ENCODE measurements around the gene ATG2A.

The ATG2A gene

DNA sequence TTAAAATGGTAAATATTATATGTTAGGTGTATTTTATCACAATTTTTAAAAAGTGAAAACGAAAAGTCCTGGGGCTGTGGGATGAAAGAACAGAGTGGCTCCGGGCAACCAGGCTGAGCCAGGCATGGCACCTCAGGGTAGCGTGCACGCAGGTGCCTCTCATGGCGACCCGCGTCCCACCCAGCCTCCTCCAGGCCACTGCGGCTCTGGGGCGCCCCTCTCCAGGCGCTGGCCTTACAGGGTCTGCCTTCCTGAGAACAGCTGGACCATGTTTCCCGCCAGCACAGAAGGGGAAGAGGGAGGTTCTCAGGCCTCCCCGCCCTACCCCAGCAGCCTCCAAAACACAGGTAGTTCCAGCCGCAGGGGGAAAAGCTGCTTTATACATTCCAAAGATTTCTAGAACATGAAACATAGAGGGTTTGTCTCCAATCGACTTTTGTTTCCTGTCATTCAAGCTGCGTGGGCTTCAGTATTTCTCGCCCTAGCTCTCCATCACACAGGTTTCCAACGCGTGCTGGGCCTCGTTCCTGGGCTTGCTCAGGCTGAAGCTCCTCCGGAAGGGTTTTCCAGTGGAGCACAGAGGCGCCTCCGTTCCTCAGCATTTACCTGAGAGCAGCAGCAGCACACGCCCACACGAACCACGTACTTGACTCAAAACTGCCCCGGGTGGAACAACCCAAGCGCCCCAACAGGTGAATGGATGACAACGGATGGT lies 49.1 kb downstream of the ATG2A start:
- no peak for DNase-seq

- DNase-seq, result no peak
These were observed 50.9 kb downstream of the ATG2A start for GRCh38 chr11:64866173-64866491.

DNA sequence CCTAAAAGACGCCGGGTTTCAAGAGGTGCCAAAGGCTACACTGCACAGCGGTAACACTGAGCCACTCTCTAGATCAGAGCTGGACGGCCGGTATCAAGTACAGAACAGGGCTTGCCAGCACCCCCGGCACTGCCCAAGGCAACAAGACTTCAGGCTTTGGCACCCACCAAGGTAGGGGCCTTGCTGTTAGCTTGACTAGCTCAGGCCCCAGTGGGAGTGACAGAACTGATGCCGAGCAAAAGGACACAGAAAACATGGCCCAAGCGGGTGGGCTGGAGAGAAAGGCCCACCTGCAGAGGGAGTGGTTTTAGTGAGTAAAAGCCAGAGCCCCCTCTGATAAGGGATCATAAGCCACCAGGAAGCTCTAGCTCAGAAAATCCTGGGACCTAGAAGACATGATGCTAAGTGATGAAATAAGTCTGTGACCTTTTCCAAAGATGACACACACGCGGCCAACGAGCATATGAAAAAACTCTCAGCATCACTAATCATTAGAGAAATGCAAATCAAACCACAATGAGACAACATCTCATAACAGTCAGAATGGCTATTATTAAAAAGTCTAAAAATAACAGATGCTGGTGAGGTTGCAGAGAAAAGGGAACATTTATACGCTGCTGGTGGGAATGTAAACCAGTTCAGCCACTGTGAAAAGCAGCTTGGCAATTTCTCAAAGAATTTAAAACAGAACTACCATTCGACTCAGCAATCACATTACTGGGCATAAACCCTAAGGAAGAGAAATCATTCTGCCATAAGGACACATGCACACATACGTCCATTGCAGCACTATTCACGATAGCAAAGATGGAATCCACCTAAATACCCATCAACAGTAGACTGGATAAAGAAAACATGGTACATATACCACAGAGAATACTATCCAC lies 51.5 kb downstream of the ATG2A start:
- DNase-seq, result no peak

DNA sequence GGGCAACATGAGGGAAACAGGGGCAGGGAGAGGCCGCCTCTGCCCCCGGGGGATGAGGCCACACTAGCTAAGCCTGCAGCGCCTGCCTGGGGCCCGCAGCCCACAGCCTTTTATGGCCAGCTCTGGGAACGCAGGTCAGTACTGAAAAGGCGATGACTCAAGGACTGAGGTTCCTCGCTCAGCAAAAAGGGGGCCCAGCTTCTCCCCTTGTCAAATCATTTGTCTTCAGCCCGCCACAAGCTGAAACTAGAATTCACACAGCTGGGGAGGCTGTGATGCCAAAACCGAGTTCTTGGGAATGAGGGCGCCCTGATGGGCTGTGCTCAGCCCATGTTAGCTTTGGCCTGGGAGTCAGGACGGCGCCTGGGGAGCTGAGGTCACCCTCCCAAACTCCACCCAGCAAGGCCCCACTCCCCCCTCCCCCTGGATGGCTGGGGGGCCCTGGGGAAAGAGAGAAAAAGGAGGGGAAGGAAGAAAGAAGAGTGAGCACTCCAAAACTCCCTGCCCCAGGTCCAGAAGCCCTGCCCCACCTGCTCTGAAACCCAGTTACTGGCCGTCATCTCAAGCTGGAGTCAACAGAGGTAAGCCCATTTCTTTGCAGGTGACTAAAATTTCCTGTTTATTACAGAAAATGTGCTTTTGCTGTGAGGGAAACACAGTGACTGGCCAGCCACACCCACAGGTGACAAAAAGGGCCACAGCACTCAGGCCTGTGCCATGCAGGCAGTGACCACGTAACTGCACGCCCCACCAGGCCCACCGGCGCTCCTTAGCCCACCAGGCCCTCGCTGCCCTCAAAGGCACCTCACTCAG lies 52.3 kb downstream of the ATG2A start:
- DNase-seq, result no peak

DNA sequence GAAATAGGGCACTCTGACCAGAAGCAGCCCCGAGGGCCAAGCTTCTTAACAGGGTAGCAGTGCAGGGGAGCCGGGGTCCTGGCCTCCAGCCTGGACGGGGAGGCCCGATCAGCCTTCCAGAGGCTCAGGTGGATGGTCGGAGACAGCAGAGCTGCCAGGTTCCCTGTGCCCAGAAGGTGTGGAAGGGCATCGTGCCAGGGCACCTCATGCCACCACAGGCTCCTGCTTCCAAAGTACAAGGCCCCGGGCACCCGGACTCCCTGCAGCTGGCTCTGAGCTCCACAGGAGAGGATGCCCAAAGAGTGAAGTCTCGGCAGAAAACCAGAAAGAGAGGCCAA lies 52.9 kb downstream of the ATG2A start:
- DNase-seq, result no peak

DNA sequence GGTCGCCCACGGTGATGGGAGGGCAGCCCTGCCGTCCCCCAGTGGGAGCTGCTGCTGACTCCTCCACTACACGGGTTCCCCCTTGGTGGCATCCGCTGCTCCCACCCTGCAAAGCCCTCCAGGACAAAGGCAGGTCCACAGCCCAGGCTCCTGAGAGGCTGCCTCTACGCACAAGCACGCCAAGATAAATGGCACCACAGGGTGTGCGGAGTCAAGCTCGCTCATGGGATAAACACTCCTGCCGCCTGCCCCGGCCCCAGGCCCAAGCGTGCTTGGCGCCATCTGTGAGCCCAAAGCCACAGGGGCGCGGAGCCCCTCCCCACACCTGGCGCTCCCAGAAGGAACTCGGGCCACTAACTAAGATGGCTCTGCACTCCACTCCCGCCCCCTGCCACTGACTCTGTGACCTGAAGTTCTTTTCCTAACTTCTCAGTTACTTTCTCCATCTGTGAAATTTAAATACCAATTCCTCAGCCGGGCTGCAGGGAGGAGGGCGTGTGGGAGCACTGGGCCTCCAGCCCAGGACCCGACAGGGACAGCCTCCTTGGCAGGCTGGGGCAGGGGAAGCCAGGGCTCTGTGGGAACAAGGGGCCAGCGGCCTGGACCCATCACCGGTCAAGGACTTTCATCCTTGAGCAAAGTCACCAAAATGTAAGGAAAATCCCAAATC lies 53.5 kb downstream of the ATG2A start:
- no peak for DNase-seq

DNA sequence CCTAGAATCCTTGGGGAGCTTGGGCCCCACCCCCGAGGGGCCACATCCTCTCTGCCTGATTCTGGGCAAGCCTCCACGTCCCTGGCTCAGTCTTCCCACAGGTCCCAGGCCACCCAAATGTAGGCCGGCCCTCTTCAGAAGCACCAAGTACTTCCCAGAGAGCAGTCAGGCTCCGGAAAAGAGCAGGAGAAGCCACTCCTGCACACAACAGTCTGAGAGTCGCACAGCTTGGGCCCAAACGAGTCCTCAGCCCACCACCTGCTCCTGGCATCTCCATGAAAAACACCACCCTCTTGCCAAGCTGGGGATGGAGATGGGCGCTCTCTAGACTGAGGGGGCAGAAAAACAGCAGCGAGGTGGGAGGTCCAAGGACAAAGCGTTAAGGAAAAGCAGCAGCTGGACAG lies 54.0 kb downstream of the ATG2A start:
- DNase-seq, result no peak

DNA sequence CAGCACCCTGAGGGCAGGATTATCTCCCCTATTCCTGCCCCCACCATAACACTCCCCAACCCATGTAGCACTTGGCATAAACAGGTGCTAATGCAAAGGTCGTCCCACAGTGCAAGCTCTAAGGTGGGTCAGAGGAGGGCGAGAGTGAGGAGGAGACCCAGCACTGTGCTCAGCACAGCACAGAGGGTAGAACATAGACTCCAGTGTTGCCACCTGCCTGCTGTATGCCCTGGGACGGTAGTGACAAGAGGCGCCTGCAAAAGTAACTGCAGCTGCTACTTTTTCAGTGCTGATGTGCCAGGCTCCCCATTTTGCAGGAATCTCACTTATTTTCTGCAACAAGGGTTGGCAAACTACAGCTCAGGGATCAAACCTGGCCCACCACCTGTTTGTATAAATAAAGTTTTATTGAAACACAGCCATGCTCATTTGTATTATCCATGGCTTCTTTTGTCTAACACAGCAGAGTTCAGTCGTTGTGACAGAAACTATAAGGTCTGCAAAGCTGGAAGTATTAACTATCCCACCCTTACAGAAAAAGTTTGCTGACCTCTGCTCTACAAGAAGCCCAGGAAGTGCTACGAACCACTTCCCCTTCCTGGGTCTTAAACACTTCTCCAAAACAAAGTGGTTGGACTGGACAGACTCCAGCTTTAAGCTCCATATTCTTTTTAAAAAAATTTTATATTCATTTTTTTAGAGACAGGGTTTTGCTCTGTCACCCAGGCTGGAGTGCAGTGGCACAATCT lies 55.6 kb downstream of the ATG2A start:
- no peak for DNase-seq

- DNase-seq, result no peak
These were observed 57.2 kb downstream of the ATG2A start for GRCh38 chr11:64859542-64860414.

DNA sequence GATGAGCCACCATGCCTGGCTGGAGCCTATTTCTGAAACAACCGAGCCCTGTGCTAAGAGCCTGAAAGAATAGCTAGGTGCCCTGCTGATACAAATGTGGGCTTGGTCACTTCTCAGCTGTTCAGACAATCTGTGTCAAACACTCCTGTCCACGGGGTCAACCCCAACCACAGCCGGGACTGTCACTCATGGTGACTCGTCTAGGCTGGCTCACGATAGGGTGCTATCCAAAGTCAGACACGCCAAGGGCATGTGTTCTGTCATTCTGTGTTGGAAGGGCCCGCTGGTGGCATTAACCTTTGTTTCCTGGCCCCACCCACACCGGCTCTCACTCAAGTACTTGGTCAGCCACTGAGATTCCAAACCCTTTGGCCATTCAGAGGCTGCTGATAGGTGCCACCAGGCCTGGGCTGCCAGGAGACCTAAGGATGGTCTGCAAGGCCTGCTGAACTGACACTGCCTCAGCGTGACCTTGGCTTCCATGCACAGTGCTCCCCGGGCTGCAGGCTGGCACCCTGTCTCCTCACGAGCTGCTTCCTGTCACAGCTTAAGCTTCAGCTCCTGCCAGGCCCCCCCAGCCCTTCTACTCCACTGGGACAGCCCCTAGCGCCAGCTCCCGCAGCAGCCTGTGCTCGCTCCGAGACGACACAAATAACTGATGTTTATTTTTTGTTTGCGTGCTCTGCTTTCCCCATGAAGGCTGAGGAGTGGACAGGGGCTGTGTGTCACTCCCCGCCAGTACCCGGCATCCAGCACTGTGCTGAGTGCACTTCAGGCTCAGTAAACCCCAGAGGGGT lies 58.3 kb downstream of the ATG2A start:
- no peak for DNase-seq

DNA sequence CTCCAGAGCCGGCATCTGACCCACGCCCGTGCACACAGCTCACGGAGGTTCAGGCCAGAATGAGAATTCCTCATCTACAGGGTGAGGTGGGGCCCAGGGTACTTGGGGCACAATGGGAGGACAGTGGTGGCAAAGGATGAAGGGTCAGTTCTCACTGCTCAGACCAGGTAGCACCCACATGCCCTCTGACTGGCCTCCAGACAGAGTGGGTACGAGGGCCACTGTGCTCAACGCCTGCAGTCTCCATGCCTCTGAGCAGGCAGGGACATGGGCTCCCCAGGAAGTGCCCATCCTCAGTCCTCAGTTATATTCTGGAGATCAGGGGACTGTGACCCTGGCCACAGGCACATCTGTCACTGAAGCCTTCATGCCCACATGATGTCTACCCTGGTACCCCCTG lies 59.5 kb downstream of the ATG2A start:
- DNase-seq, result no peak

GRCh38 chr11:64856382-64857227 lies 60.4 kb downstream of the ATG2A start:
- DNase-seq, result no peak

GRCh38 chr11:64855596-64856304 lies 61.3 kb downstream of the ATG2A start:
- DNase-seq, result no peak

DNA sequence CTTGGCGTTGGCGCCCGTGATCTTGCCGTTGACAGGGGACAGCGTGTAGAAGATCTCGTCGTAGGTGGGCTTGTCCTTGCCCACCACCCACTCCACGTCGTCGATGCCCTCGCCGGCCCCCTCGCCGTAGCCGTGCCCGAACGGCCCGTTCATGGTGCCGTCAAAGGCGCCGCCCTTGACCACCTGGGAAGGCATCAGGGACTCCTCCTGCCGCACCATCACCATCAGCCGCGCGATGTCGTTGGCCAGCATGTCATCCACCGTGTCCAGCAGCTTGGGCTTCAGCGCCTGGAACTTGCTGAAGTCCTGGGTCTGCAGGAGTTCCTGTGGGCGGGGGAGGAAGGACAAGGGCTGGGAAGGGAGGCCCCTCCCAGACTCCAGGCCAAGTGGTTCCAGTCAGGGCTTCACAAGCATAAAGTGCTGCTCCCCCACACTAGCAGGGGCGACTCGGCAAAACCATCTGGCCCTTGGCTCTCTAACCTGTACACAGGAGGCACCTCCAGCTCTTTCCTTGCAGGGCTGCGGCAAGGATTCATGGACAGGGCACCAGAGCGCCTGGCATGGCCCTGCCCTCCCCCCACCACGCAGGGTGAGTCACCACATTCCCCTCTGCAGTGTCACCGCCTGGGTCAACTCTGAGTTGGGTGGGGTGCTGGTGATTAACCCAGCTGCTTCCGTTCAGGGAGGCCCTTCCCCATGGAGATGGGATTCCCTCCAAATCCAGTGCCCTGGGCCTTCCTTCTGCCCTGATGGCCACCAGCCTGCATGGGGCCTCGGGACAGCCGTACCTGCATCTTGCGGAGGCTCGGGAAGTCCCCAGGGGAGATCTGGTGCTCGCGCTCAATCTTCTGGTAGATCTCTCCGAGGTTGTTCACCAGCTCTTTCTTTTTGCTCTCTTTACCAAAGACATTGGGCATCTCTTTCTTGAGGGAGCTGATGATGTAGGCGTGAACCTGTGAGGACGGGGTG lies 62.2 kb downstream of the ATG2A start:
- DNase-seq, result no peak

GRCh38 chr11:64854157-64854533 lies 62.9 kb downstream of the ATG2A start:
- DNase-seq, result no peak

GRCh38 chr11:64853709-64854108 lies 63.3 kb downstream of the ATG2A start:
- no peak for DNase-seq

GRCh38 chr11:64852804-64853509 lies 64.1 kb downstream of the ATG2A start:
- DNase-seq, result no peak
